Endometrial microvascular endothelial cells (primary cell): ENCODE results near the gene LCORL. TPM values are rescaled to one million over a fixed set of nuclear protein-coding genes. Genes with fewer than 3 reads are reported as not detected.

Experiments
- in situ Hi-C: cut with HindIII; loops from 2 replicates; pipeline ENCODE4 v1.10.0; 2017; ENCODE audit warnings: low sequenced_read_pairs, low pct_unique_long_range_greater_than_20kb; ENCODE audit errors: inconsistent ontology term
- total RNA-seq: library from RNA; depleted of rRNA; stranded (reverse); fragments of >200 nt; gene quantifications from one replicate; pipeline ENCODE4 v1.2.3, GENCODE V29; 2015; ENCODE audit errors: inconsistent ontology term

The LCORL gene
- total RNA-seq, 1 donor from 2014 or later: 18.0 TPM

DNA sequence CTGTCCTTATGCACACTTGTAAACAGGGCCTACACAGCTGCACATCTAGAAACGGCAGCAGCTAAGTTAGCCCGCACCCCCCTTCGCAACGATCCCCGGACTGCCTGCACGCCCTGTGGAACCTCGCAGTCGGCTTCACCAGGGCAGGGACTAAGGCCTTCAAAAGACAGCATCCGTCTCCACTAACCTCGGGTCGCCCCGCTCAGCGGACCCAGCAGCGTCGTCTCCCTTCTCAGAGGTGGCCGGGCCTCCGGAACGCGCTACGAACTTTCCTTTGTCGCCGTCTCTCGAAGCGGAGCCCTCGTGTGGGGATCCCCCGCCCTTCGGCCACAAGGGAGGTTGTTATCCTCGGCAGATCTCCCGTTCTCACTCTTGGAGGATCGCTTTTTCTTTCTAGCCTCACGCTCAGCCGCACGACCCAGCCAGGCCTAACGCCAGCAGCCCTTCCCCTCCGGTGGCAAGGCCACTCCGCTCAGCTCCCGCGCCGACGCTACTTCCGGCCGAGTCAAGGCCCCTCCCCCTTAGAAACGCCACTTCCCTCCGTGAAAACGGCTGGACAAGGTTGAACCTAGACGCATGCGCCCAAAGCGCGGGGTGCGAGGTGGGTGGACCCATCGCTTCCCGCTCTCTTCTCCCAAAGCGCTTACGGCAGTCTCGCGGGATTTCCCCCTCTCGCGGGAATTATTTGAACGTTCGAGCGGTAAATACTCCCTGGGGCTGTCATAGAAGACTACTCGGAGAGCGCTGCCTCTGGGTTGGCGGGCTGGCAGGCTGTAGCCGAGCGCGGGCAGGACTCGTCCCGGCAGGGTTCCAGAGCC lies 211.1 kb downstream of the LCORL start, which contains the start of the genes DCAF16 and NCAPG:
DCAF16 (minus strand) TSS at position 498 of the 818 bp plus-strand sequence. CDS start 6,616 bp downstream, outside the sequence.
NCAPG (plus strand) TSS at position 720 of the 818 bp plus-strand sequence. CDS start 99 bp downstream, outside the sequence.
- in situ Hi-C loops: loop anchor here (10.0 kb wide), 1 partner anchor 554 kb away; no protein-coding TSS in a partner anchor

DNA sequence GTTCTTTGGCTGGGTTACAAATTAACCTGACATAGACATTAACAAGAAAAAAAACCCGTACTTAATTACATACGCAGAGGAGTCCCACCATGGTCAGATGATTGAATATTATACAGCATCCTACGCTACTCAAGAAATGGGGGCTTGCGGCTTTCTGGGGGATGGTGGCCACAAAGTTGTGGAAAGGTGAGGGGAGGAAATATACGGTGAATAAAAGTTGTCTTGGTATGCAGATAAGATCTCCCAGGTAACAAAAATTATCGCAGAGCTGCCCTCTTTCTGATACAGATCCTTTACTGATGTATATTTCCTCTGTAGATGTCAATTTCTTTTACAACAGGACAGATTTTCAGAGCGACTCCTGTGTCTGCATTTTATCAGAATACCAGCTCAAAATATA lies 211.9 kb downstream of the LCORL start:
- in situ Hi-C loops: loop anchor here (10.0 kb wide), 1 partner anchor 555 kb away; no protein-coding TSS in a partner anchor

DNA sequence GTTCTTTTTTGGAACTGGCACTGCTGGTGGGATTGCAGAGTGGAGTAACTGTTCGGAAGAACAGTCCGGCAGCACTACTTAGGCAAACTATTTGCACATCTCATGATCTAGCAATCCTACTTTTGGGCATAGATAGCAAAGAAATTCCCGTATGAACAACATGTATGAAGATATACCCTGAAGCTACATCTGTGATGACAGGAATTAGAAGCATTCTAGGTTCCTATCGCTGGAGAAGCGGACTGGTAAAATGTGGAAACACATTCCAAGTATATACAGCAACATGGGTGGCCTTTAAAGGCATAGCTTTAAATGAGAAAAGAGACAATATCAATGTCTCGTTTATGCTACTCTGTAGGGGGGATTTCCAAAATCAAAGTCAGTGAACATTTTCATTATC lies 214.1 kb downstream of the LCORL start:
- in situ Hi-C loops: no loop called here

DNA sequence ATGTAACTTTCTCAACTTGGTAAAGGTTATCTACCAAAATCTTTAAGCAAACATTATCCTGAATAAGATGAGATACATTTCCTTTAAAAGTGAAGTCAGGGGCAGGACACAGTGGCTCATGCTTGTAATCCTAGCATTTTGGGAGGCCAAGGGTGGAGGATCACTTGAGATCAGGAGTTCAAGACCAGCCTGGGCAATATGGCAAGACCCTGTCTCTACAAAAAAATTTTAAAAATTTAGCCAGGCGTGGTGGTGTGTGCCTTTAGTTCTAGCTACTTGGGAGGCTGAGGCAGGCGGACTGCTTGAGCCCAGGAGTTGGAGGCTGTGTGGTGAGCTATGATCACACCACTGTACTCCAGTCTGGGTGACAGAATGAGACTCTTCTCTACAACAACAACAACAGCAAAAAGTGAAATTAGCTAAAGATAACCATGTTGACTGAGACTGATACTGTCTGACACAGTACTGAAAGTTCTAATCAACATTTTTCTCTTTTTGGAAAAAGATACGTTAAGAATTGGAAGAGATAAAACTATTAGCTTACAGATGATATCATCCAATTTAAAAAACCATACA lies 215.9 kb downstream of the LCORL start:
- in situ Hi-C loops: no loop called here

DNA sequence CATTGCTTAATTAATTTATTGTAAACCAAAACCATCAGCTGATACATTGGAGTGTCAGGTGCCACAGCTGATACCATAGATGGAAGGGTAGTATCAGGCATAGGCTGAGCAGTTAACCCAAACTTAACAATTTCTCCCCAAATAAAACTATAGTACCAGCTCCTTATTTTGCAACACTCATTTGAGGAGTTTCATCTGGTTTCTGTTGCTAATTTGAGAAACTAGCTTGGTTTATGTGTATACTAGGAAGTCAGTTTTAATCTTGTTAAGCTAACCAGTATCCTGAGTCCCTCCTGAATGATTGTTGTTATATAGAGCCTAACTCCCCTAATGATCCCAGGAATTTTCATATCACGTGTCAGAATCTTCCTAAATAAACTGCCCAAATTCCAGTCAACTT lies 223.7 kb downstream of the LCORL start:
- in situ Hi-C loops: no loop called here

DNA sequence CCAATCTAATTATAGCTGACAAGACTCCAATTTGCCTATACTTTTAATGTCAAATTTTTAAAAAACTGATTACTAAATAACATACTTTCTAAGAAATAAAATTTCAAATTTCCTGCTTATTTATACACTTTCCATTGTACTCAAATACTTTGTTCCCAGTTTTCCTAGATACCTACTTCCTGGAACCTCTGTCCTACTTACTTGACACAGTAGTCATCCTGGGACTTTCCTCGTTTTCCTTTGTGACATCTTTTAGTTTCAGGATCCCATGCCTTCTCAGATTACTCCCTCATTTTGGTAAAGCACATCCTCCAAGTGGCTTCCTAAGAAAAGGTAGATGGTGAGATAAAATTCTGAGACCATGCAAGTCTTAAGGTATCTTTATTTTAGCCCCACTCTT lies 226.8 kb downstream of the LCORL start:
- in situ Hi-C loops: no loop called here

Other genes with a start within 250 kb of the LCORL start
- gene FAM184B, start 240.1 kb downstream of the LCORL start, total RNA-seq: not detected
- 17.5 TPM for gene DCAF16, start 211.0 kb downstream of the LCORL start, total RNA-seq
- 45.7 TPM for gene NCAPG, start 210.8 kb downstream of the LCORL start, total RNA-seq